Measurements from ENCODE around the gene ADAT3.

Gene ADAT3

GRCh38 chr19:1929021-1929742, 24.0 kb downstream of the ADAT3 start (continued):
- TF ChIP-seq ZSCAN30 (tag by site-specific recombination; IDR thresholded peaks at IDR 0.05): peak; percentile 81
- peak; percentile 84; the same call in 1 of the 2 replicates for TF ChIP-seq PRDM10 (tag by site-specific recombination; IDR thresholded peaks at IDR 0.05)
- no peak for TF ChIP-seq ZBTB26 (tag by site-specific recombination; optimal IDR thresholded peaks at IDR 0.05)

- Histone ChIP-seq H3K36me3 (ENCODE audit: control insufficient read depth in 2 of 2, insufficient read depth in 1 of 2, low read length in 2 of 2) (no peaks in the 10 kb centered on the region; a peak in 1 of 3 replicates), H3K27ac (ENCODE audit: extremely low read depth, low read depth, low read length) (no peak overlapping the region), H3K4me1 (ENCODE audit: control insufficient read depth, insufficient read depth, low read length) (no peaks in the 10 kb centered on the region), H3K9me3 (ENCODE audit: control insufficient read depth, insufficient read depth, low read depth, low read length) (no peaks in the 10 kb centered on the region), H3K4me3 (ENCODE audit: low read depth, low read length) (no peak overlapping the region)
- POLR2A ChIA-PET: no interaction called here
- TF ChIP-seq ZSCAN30 (tag by site-specific recombination; IDR thresholded peaks at IDR 0.05) (no peak), RBAK (tag by site-specific recombination; IDR thresholded peaks at IDR 0.05) (peak; percentile 92)
- CTCF ChIA-PET: interaction anchor here (0.7 to 1.3 kb wide), 2 partner anchors 11 to 31 kb away, joined by 3 to 6 read pairs; no protein-coding TSS in a partner anchor
These were observed 26.2 kb downstream of the ADAT3 start for GRCh38 chr19:1931445-1931844.

DNA sequence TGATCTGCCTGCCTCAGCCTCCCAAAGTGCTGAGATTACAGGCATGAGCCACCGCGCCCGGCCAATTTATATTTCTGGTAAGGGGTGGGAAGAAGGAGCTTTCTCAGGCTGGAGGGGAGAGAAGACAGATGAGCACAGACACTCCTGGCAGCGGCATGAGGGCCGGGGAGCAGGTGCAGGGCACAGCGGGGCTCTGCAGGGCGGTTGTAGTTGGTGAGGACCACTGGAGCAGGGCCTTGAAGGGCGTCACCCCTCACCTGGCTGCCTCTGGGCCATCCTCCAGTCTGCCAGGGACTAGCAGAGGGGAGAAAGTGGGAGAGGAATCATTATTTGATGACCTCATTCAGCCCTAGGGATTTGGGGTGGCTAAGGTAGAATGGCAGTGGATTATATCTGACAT, 27.2 kb downstream of the ADAT3 start:
- Histone ChIP-seq H3K4me3 (ENCODE audit: low read depth, low read length) (no peak overlapping the region), H3K9me3 (ENCODE audit: control insufficient read depth, insufficient read depth, low read depth, low read length) (no peaks in the 10 kb centered on the region), H3K27ac (ENCODE audit: extremely low read depth, low read depth, low read length) (no peak overlapping the region), H3K4me1 (ENCODE audit: control insufficient read depth, insufficient read depth, low read length) (no peaks in the 10 kb centered on the region), H3K36me3 (ENCODE audit: control insufficient read depth in 2 of 2, insufficient read depth in 1 of 2, low read length in 2 of 2) (no peaks in the 10 kb centered on the region)
- POLR2A ChIA-PET: interaction anchor here (0.6 kb wide), 1 partner anchor 88 kb away, joined by 5 read pairs; no protein-coding TSS in a partner anchor
- CTCF ChIA-PET: no interaction called here
- TF ChIP-seq MYNN (tag by site-specific recombination; IDR thresholded peaks at IDR 0.05; ENCODE audit: borderline replicate concordance) (no peak), ZNF670 (tag by site-specific recombination; IDR thresholded peaks at IDR 0.05; ENCODE audit: low read depth) (no peak), ZNF623 (tag by site-specific recombination; IDR thresholded peaks at IDR 0.05) (no peak), INSM2 (tag by site-specific recombination; IDR thresholded peaks at IDR 0.05) (no peak), ZNF549 (tag by site-specific recombination; IDR thresholded peaks at IDR 0.05) (no peak), MZF1 (tag by site-specific recombination; IDR thresholded peaks at IDR 0.05; ENCODE audit: borderline replicate concordance) (no peak), GLIS1 (tag by site-specific recombination; IDR thresholded peaks at IDR 0.05) (no peak), ZNF157 (tag by site-specific recombination; IDR thresholded peaks at IDR 0.05) (no peak), YY1 (tag by site-specific recombination; IDR thresholded peaks at IDR 0.05) (no peak), ZNF777 (tag by site-specific recombination; IDR thresholded peaks at IDR 0.05; ENCODE audit: borderline replicate concordance) (no peak), ZNF692 (tag by site-specific recombination; IDR thresholded peaks at IDR 0.05) (no peak), ZSCAN16 (tag by site-specific recombination; IDR thresholded peaks at IDR 0.05) (no peak), ZNF701 (tag by site-specific recombination; IDR thresholded peaks at IDR 0.05) (no peak)
